Tibial nerve (tissue), 4 donors: ENCODE results near the gene PAX1.

Experiments used
- CTCF ChIP-seq, 5 experiments: fragments of 200-600 bp in 3 of 5; fragments of 450-650 bp in 2 of 5; sonication (generic) in 3 of 5; IDR thresholded peaks; one replicate each; pipeline ENCODE4 v1.5.1; 2016 to 2019; ENCODE audit warnings: antibody characterized with exemption in 5 of 5, mild to moderate bottlenecking in 3 of 5, moderate library complexity in 2 of 5
- EP300 ChIP-seq, 2 donors: sonication (generic); formaldehyde crosslinking; IDR thresholded peaks; one replicate each; pipeline ENCODE4 v1.6.1; 2017; ENCODE audit warnings: antibody characterized with exemption in 2 of 2, mild to moderate bottlenecking in 1 of 2
- POLR2A ChIP-seq, 2 donors: fragments of 450-650 bp; IDR thresholded peaks; one replicate each; pipeline ENCODE4 v1.6.1; 2017; ENCODE audit warnings: antibody characterized with exemption in 2 of 2, mild to moderate bottlenecking in 2 of 2, moderate library complexity in 2 of 2

- TF ChIP-seq CTCF (IDR thresholded peaks at IDR 0.05) = peak in 1 of 5 experiments; percentile 13
- no peak for TF ChIP-seq POLR2A (IDR thresholded peaks at IDR 0.05)
- TF ChIP-seq EP300 (IDR thresholded peaks at IDR 0.05) = no peak
Observed at GRCh38 chr20:21767739-21768223, 62.3 kb downstream of the PAX1 start.
